Body of pancreas (tissue), 4 donors: ENCODE measurements around the gene MYCBP2. TPM values are rescaled to one million over a fixed set of nuclear protein-coding genes. Genes with fewer than 3 reads are reported as not detected.
"Not testable (repeated sequence)": the region's sequence is repeated elsewhere in the genome, so short reads cannot be mapped to it uniquely, and the experiment has no call there.

ENCODE experiments used
- ATAC-seq: fragments of 150-250 bp; one replicate; pipeline ENCODE4 v1.9.1; 2016
- DNase-seq, 4 donors: peaks; one replicate each; pipeline ENCODE4 v3.0.0-alpha.2; 2019
- H3K27ac ChIP-seq, 4 donors: fragments of 200-600 bp; sonication (generic); 1 replicate in 3 of 4; 2 replicates in 1 of 4; pipeline versions ENCODE4 v1.5.1 to v1.6.1; 2016 to 2019; ENCODE audit warnings: mild to moderate bottlenecking in 1 of 4, mixed read lengths in 1 of 4, moderate library complexity in 1 of 4
- H3K27me3 ChIP-seq, 2 donors: fragments of 200-600 bp; sonication (generic); one replicate each; pipeline ENCODE4 v1.6.0; 2016; ENCODE audit warnings: mild to moderate bottlenecking in 1 of 2
- H3K36me3 ChIP-seq, 2 donors: fragments of 200-600 bp; sonication (generic); replicated peaks in 1 of 2; 2 replicates each; pipeline ENCODE4 v1.5.1; 2016; ENCODE audit warnings: low read depth in 2 of 2; ENCODE audit not compliant: insufficient read depth in 1 of 2
- H3K4me1 ChIP-seq: fragments of 200-600 bp; sonication (generic); one replicate; pipeline ENCODE4 v1.6.0; 2016
- H3K4me3 ChIP-seq, 2 donors: fragments of 200-600 bp; sonication (generic); 1 replicate in 1 of 2; 2 replicates in 1 of 2; pipeline ENCODE4 v1.5.1; 2016 to 2019
- H3K9me3 ChIP-seq, 3 donors: fragments of 200-600 bp; sonication (generic); 1 replicate in 2 of 3; 2 replicates in 1 of 3; pipeline ENCODE4 v1.5.1; 2016
- POLR2A ChIP-seq, 3 donors: fragments of 450-650 bp; IDR thresholded peaks; one replicate each; pipeline ENCODE4 v1.6.1; 2016; ENCODE audit warnings: antibody characterized with exemption in 3 of 3, mild to moderate bottlenecking in 2 of 3
- WGBS, 2 donors: methylation state at CpG; one replicate each; pipeline ENCODE4 v1.1.5; 2017; 5-methylcytosine and 5-hydroxymethylcytosine counted together
- intact Hi-C: fragments of 100-400 bp; cut with DNase I; formaldehyde crosslinking; loops from one replicate; pipeline ENCODE4 v1.15.1; 2023
- total RNA-seq, 2 donors: library from RNA; depleted of rRNA; stranded (reverse); fragments of >200 nt; gene quantifications; one replicate each; pipeline ENCODE4 v1.1.0, GENCODE V29; 2016
- TF ChIP-seq, protein P1 (sequence below), 7 experiments: fragments of 450-650 bp in 4 of 7; fragments of 200-600 bp in 3 of 7; sonication (generic) in 3 of 7; IDR thresholded peaks; one replicate each; pipeline ENCODE4 v1.5.1; 2016 to 2019; ENCODE audit warnings: antibody characterized with exemption in 7 of 7

MYCBP2 gene
- total RNA-seq, 2 donors from 2014 or later = 85.9 to 127 TPM

GRCh38 chr13:77299587-77299986 lies 27.3 kb downstream of the MYCBP2 start:
- WGBS, 2 donors = 60 to 64% methylated on average over 1 of the region's 1 CpG
- no peak for ATAC-seq
- no peak overlapping the region for H3K27ac ChIP-seq

DNA sequence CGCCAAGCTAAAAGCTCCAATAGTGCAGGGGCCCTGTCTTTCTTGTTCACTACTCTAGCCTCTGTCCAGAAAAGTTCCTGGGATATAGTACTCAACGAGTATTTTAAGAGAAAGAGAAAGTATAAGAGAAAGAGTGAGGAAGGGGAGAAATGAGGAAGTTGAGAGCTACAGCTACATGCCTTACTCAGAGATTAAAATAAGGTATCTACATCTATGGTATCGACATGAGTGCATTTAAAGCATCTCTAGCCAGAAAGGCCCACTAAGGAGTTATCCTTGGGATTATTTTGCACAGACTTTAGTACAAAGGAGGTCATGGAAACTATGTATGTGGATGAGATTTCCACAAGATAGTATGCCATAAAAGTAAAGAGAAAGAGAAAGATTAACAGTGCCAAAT lies 28.5 kb downstream of the MYCBP2 start:
- H3K9me3 ChIP-seq = no peaks in the 10 kb centered on the region
- DNase-seq = no peak
- no peak overlapping the region for H3K27ac ChIP-seq
- 73 to 84% methylated on average over 3 of the region's 3 CpGs for WGBS, 2 donors
- H3K4me3 ChIP-seq = no peak overlapping the region
- no peaks in the 10 kb centered on the region for H3K27me3 ChIP-seq
- H3K36me3 ChIP-seq = no peaks in the 10 kb centered on the region
- intact Hi-C loops = no loop called here
- TF ChIP-seq, protein P1, sequence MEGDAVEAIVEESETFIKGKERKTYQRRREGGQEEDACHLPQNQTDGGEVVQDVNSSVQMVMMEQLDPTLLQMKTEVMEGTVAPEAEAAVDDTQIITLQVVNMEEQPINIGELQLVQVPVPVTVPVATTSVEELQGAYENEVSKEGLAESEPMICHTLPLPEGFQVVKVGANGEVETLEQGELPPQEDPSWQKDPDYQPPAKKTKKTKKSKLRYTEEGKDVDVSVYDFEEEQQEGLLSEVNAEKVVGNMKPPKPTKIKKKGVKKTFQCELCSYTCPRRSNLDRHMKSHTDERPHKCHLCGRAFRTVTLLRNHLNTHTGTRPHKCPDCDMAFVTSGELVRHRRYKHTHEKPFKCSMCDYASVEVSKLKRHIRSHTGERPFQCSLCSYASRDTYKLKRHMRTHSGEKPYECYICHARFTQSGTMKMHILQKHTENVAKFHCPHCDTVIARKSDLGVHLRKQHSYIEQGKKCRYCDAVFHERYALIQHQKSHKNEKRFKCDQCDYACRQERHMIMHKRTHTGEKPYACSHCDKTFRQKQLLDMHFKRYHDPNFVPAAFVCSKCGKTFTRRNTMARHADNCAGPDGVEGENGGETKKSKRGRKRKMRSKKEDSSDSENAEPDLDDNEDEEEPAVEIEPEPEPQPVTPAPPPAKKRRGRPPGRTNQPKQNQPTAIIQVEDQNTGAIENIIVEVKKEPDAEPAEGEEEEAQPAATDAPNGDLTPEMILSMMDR (IDR thresholded peaks at IDR 0.05) = no peak
- no peak for TF ChIP-seq POLR2A (IDR thresholded peaks at IDR 0.05)
- no peak for ATAC-seq
- peaks cover 15% of the 10 kb centered on the region for H3K4me1 ChIP-seq

More at GRCh38 chr13:77299587-77299986, 27.3 kb downstream of the MYCBP2 start:
- no peak for DNase-seq
- Histone ChIP-seq H3K4me1 (peaks cover 15% of the 10 kb centered on the region), H3K4me3 (no peak overlapping the region), H3K9me3 (no peaks in the 10 kb centered on the region), H3K36me3 (no peaks in the 10 kb centered on the region), H3K27me3 (no peaks in the 10 kb centered on the region)
- no peak for TF ChIP-seq POLR2A (IDR thresholded peaks at IDR 0.05)
- TF ChIP-seq, protein P1 (IDR thresholded peaks at IDR 0.05) = no peak
- intact Hi-C loops = no loop called here

DNA sequence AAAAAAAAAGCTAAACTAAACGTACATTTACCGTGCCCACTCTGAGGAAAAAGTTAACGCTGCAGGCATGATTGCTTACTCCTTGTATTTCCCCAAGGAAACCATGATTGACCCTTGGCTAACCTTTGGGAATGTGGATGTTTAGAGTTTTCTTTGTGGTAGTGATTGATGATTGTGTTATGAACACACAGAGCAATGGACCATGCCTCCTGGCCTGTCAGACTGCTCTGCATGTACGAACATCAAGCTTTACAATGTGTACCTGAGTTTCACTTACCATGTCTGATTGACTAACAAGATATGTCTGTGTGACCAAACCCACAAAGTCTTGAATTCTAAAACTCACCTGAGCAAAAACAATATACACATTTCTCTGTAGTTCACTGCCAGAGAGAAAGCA lies 35.1 kb downstream of the MYCBP2 start:
- no peak overlapping the region for H3K27ac ChIP-seq
- H3K36me3 ChIP-seq = peaks cover 0 to 1% of the 10 kb centered on the region in 2 donors
- H3K27me3 ChIP-seq = no peaks in the 10 kb centered on the region
- 76 to 98% methylated on average over 4 of the region's 4 CpGs for WGBS, 2 donors
- ATAC-seq (no peak), DNase-seq (no peak)
- no peaks in the 10 kb centered on the region for H3K9me3 ChIP-seq
- H3K4me1 ChIP-seq = no peaks in the 10 kb centered on the region
- intact Hi-C loops = no loop called here
- no peak overlapping the region for H3K4me3 ChIP-seq
- TF ChIP-seq, protein P1 (IDR thresholded peaks at IDR 0.05) = no peak

GRCh38 chr13:77290342-77290741 lies 36.6 kb downstream of the MYCBP2 start:
- no peaks in the 10 kb centered on the region for H3K27me3 ChIP-seq
- H3K36me3 ChIP-seq = peaks cover 0 to 1% of the 10 kb centered on the region in 2 donors
- H3K4me1 ChIP-seq = no peaks in the 10 kb centered on the region
- 98% methylated on average over 2 of the region's 2 CpGs for WGBS, 2 donors
- no peak overlapping the region for H3K27ac ChIP-seq
- H3K4me3 ChIP-seq = no peak overlapping the region
- no peak for ATAC-seq
- no peaks in the 10 kb centered on the region for H3K9me3 ChIP-seq
- TF ChIP-seq, protein P1 (IDR thresholded peaks at IDR 0.05) = no peak
- TF ChIP-seq POLR2A (IDR thresholded peaks at IDR 0.05) = no peak
- intact Hi-C loops = no loop called here
- no peak for DNase-seq

GRCh38 chr13:77289851-77290250 lies 37.0 kb downstream of the MYCBP2 start:
- Histone ChIP-seq H3K36me3 (peaks cover 0 to 1% of the 10 kb centered on the region in 2 donors), H3K4me1 (no peaks in the 10 kb centered on the region), H3K9me3 (no peaks in the 10 kb centered on the region), H3K27ac (no peak overlapping the region), H3K4me3 (no peak overlapping the region), H3K27me3 (no peaks in the 10 kb centered on the region)
- no peak for TF ChIP-seq POLR2A (IDR thresholded peaks at IDR 0.05)
- TF ChIP-seq, protein P1 (IDR thresholded peaks at IDR 0.05) = no peak
- no peak for DNase-seq
- ATAC-seq = no peak
- intact Hi-C loops = no loop called here

- DNase-seq, H3K9me3 ChIP-seq, H3K4me3 ChIP-seq, H3K36me3 ChIP-seq, H3K4me1 ChIP-seq, intact Hi-C loops, H3K27ac ChIP-seq, H3K27me3 ChIP-seq, ATAC-seq: not testable (repeated sequence)
- 85 to 97% methylated on average over 3 of the region's 3 CpGs for WGBS, 2 donors
Measured at GRCh38 chr13:77285632-77286031, 41.3 kb downstream of the MYCBP2 start.
